D721Med (cell line): ENCODE measurements around the gene SH3PXD2A.

Source experiments
- DNase-seq: peaks from one replicate; pipeline ENCODE4 v3.0.0; 2011; ENCODE audit warnings: low spot score; ENCODE audit not compliant: insufficient read length
- FAIRE-seq: peaks from 2 replicates; lab custom pipeline; 2011; peaks lifted over from hg19 to GRCh38; lab: Jason Lieb, UNC
- TF ChIP-seq, protein P1 (sequence below): IDR thresholded peaks from 2 replicates; pipeline ENCODE4 v1.5.1; 2012; ENCODE audit warnings: mild to moderate bottlenecking, control low read depth; ENCODE audit not compliant: insufficient read depth; ENCODE audit errors: missing control alignments

Gene SH3PXD2A

DNA sequence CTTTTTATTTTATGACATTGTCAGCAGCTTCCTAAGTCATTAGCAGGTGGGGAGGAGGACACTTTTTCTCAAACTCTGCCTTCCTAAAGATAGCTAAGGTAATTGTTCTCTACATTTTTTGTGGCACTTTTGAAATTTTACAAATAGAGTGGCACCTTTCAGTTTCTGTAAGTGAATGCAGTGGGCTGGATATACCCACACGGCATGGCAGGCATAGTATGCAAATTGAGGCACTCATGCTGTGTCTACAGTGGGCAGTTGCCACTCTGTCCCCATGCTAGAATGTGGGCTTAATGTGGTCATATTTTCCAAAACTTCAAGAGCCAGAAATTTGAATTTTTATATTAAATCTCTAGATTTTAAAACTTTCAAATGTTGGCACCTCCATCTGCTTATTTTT is 12.8 kb upstream of the SH3PXD2A start:
- FAIRE-seq (no peak), DNase-seq (no peak)
- TF ChIP-seq, protein P1, sequence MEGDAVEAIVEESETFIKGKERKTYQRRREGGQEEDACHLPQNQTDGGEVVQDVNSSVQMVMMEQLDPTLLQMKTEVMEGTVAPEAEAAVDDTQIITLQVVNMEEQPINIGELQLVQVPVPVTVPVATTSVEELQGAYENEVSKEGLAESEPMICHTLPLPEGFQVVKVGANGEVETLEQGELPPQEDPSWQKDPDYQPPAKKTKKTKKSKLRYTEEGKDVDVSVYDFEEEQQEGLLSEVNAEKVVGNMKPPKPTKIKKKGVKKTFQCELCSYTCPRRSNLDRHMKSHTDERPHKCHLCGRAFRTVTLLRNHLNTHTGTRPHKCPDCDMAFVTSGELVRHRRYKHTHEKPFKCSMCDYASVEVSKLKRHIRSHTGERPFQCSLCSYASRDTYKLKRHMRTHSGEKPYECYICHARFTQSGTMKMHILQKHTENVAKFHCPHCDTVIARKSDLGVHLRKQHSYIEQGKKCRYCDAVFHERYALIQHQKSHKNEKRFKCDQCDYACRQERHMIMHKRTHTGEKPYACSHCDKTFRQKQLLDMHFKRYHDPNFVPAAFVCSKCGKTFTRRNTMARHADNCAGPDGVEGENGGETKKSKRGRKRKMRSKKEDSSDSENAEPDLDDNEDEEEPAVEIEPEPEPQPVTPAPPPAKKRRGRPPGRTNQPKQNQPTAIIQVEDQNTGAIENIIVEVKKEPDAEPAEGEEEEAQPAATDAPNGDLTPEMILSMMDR: no peak

DNA sequence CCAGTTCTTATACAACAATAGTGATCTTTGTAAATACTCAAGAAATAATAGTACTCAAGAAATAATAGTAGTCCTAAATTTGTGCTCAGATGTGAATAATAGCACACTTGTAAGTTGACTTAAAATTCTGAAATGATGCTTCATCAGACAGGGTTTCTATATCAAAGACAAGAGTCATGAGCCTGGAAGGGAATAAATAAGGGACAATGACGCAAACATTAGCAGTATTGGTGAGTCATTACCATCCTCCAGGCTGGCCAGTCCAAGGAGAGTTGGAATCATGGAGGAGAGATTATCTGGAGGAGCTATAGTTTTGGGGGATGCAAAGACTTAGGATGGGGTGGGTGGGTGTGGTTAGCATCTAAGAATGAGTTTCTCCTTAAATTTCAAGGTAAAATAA is 6.1 kb upstream of the SH3PXD2A start:
- TF ChIP-seq, protein P1: no peak
- DNase-seq (no peak), FAIRE-seq (no peak)

DNA sequence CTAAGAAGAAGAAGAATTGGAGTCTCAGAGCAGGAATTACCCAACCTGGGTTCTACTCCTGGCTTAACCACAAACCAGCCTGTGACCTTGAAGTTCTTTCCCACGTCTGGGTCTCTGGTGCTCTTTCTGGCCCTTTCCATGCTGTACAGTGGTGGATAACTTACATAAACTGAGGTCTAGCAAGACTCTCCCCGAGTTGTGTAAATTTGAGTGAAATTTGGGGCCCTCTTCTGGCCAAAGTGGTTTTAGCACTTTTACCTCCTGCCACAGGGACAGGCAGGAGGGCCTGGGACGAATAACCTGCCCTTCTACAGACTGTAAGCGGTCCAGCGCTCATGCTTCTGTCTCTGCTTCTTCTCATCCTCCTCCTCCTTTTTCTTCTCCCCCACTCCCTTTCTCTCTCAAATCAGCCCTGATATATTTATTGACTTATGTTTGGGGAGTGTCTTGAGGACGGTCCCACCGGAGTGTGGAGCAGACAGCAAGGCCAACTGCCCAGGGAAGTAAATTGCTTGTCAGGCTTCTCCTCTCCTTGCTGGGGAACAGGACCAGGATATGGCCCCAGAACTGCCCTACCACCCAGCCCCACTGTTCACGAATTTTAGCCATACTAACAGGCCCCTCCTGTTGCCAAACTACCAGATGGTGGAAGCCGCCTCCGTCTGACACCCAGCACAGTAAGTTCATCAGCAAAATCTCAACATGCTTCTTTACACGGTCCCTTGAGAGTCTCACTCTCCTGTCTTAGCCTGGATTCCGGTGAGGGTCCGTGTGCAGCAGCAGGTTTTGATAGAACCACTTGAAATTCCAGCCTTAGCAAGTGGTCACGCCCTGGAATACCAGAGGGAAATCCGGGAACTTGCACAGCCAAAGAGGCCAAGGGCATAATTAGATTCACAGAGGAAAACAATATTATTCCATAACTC is 4.0 kb upstream of the SH3PXD2A start:
- no peak for FAIRE-seq
- TF ChIP-seq, protein P1: peak; percentile 45
- no peak for DNase-seq

- no peak for FAIRE-seq
- DNase-seq: no peak
- TF ChIP-seq, protein P1: no peak
These were observed 3.0 kb upstream of the SH3PXD2A start for GRCh38 chr10:103858360-103858759.

GRCh38 chr10:103856797-103857170 is 1.4 kb upstream of the SH3PXD2A start:
- no peak for FAIRE-seq
- TF ChIP-seq, protein P1: no peak

DNA sequence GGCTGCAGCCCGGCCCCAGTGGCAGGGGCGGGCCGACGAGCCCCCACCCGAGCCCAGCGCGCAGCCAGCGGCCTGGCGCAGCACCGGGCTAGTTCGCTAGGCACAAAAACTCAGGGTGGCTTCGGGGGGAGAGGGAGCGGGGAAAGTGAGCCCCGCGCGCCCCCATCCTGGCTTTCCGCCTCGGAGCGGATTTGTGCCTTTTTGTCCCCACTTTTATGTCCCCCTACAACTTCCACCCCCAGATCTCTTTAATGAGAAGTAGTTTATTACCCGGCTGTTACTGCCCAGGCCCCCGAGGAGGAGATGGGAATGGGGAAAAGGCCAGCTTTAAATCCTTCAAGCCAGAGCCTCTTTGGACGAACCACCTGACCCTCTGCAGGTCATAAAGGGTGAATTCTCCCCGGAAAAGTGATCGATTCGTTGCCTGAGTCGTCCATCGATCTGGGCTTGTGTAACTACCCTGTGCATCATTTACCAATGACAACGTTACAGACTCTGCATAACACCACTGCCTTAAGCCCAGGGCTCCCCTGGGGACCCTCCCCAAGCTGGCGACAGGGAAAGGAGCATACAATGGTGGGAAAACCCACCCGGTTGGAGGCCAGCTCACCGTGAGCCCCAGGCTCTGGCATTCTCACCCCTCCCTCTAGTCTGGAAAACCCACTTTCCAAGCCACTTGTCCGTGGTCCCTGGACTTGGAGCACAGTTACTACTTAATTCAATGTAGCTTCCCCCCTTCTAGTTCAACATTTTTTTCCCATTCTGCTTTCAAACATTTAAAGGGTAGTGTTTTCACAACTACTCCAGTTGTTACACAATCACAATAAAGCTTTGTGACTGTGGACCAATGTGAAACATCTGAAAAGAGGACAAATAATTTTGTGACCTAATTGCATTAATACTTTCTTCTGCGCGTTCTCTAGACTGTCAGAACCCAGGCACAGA is 748 bp upstream of the SH3PXD2A start:
- TF ChIP-seq, protein P1: no peak
- no peak for FAIRE-seq
- DNase-seq: no peak

More at GRCh38 chr10:103856797-103857170, 1.4 kb upstream of the SH3PXD2A start:
- DNase-seq: no peak
